ENCODE results near the gene SPATA31C1.
"Not testable (repeated sequence)": the region's sequence is repeated elsewhere in the genome, so short reads cannot be mapped to it uniquely, and the experiment has no call there.

SPATA31C1 gene

DNA sequence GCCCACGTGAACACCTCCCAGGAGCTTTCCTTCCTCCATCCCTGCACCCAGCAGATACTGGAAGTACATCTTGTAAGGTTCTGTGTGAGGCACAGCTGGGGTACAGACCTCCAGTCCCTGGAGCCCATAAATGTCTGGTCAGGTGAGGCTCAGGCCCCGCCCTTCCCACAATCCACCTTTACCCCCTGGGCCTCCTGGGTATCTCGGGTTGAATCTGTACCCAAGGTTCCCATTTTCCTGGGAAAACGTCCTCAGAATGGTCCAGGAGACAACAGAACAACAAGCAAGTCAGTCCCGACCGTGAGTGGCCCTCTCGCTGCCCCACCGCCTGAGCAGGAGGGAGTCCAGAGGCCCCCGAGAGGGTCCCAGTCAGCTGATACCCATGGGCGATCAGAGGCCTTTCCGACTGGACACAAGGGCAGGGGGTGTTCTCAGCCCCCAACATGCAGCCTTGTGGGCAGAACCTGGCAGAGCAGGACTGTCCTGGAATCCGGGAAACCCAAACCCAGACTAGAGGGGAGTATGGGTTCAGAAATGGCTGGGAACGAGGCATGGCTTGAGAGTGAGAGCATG lies 30.7 kb upstream of the SPATA31C1 start:
- no peak for DNase-seq (ENCODE audit: low spot score)

DNA sequence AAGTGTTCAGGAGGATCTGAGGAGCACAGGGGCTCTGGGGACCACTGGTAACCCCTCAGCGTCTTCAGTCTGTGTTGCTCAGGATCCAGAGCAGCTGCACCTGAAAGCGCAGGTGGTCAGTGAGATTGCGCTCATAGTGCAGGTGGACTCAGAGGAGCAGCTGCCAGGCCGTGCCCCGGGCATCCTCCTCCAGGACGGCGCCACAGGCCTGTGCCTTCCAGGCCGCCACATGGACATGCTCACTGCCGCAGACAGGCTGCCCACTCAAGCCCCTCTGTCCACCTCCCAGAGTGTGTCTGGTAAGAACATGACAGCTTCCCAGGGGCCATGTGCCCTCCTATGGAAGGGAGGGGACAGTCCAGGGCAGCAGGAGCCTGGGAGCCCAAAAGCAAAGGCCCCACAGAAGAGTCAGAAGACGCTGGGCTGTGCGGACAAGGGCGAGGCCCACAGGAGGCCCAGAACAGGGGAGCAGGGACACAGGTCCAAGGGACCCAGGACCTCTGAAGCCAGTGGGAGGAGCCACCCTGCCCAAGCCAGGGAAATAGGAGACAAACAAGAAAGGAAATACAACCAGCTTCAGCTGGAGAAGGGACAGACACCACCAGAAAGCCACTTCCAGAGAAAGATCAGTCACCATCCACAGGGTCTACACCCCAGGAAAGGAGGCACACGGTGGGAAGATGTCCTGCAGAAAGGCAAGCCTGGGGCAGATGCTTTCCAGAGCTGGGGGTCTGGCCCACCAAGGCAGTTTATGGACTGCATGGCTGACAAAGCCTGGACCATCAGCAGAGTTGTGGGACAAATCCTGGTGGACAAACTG lies 29.9 kb upstream of the SPATA31C1 start:
- DNase-seq (ENCODE audit: low spot score) = no peak

DNA sequence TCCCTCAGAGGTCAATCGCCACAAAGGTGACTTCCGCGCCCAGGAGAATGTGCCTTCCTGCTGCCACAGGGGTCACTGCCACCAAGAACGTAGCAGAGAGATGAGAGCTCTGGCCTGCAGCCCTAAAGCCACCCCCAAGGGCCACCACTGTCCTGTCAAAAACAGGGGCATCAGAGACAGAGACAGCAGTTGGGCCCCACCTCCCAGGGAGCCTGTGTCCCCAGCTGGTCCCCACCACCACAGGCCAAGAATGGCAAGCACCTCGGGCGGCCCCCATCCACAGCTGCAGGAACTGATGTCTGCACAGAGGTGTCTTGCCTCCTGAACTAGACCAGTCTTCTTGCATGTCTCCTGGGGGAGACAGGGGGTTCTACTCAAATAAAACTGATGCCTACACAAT lies 29.3 kb upstream of the SPATA31C1 start:
- DNase-seq (ENCODE audit: low spot score) = no peak

DNA sequence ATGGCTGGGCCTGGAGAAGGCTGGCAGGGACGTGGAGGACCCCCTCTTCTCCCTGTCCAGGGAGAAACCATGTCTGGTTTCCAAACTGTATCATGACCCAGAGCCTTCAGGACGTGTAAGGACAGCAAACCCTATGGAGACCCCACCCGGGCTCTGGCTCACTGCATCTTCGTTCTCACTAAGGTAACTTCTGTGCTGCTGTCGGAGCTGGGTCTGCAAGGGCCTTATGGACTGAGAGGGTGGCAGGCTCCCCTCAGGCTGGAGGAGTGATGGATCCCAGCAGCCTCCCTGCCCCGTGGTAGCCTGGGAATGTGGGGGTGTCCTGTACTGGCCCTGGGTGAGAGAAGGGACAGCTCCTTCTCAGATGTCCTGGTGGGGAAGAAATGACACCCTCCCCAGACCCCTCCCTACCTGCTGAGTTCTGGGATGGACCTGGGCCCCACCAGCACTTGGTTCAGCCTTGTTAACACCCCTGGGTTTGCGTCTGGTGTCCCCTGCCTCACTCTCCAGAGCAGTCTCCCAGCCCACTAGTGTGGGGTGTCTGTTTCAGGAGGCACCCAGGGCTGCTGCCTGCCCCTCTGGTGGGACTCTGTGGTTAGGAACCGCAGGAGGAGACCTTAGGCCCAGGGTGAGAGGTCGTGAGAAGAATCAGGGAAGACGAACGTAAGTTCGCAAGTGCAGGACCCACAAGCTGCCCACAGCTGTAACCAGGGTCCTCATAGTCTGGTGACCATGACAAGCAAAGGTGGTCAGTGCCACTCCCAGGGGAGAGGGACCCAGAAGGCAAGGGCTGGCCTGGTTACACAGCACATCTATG lies 28.5 kb upstream of the SPATA31C1 start:
- DNase-seq (ENCODE audit: low spot score) = no peak

DNA sequence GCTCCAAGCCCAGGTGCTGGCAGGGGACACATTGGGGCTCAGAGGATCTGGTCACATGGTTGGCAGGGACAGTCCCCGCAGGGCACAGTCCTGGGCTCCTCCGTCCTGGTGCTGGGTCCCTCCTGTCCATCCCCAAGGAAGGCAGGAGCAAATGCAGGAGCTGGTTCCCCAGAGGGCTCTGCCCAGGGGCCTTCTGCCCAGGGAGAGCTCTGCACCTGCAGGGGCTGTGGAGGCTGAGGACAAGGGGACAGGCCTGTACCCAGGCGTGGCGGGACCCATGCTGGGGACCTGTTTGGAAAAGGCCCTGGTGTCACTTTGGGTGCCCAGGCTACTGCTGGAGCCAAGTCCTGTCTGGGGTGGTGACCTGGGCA lies 27.9 kb upstream of the SPATA31C1 start:
- no peak for DNase-seq (ENCODE audit: low spot score)

DNA sequence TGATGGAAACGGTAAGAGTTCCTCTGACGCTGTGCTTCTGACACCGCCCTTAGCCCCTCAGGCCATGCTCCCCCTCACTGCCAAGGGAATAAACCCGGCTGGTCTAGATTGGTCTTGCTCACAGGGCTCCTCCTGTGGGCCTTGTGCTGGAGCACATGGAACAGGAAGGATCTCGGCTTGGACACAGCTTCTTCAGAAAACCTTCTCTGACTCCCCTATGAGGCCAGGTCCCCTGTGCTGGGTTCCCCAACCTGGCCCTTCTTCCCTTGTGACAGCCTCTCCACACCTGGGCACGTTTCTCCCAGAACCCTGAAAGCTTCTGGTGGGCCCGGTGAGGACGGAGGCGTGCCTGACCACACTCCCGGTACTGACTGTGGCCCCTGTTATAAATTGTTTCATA lies 26.9 kb upstream of the SPATA31C1 start:
- no peak for DNase-seq (ENCODE audit: low spot score)

DNA sequence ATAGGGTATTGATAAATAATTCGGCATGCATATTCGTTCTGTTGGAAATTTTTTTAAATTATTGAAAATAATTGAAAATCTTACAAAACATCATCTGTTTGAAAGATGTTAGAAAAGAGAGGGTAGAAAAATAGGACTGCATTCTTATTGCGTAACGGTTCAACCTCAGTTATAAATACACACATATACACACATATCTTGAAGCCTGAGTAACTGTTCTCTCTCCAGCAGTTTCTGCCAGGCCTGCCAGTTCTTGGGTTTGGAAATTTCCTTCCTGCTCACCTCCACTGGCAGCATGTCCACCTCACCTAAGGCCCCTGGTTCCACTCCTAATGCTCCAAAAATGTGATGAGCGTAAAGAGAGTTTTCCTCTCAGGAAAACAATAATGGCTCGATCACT lies 26.0 kb upstream of the SPATA31C1 start:
- no peak for DNase-seq (ENCODE audit: low spot score)

DNA sequence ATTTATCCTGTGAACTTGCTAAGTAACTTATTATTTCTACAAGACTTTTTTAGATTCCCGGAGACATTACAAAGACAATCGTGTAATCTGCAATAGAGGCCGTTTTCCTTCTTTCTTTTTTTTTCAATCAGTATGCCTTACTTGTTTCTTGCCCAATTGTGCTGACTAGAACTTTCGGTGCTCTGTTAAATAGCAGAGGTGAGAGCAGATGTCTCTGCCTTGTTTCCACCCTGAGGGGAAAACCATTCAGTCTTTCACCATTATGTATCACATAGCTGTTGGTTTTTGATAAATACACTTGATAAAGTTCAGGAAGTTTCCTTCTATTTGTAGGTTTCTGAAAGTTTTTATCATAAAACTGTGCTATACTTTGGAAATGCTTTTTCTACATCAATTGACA lies 24.8 kb upstream of the SPATA31C1 start:
- no peak for DNase-seq (ENCODE audit: low spot score)

DNA sequence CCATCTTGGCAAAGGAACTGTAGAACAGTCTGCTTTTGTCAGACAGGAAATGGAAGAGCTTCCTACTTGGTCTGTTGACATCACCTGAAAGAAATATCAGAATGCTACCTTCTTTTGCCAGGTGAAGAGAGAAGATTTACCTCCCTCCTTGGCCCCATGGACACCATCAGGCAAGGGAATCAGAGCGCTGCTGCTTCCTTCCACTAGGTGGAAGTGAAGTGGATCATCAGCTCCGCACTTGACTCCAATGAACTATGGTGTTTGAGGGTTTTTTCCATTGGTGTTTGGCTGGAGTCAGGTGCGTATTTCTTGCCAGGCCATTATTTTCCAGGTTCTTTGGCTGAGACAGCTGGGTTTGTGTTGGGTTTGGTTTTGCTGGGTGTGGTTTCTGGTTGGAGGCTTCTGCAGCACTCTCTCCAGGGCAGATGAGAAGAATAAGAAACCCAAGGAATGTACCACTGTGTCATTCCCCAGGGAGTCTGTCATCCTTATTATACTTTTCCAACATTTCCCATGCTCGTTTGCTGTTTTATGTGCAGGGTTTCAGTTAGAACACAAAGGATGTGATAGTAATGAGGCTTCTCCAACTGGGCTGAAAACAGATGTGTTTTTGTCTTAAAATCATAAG lies 22.6 kb upstream of the SPATA31C1 start:
- no peak for DNase-seq (ENCODE audit: low spot score)

DNA sequence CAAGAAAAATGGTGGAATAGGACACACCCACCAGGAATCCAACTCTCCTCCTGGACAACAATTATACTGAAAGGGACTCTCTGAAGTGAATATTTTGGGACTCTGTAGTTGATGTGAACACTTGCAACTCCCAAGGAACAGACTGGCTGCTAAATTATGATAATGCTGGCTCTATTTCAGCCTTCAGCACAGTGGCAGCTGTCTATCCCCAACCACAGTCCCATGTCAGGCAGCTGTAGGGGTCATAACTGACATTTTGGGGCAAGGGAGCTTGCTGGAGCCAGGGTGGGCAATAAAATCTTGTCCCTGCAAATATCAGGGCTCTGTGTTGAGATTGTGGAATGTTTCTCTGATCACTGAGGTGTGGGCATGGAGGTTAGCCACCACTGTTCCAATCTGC lies 20.9 kb upstream of the SPATA31C1 start:
- no peak for DNase-seq (ENCODE audit: low spot score)

DNA sequence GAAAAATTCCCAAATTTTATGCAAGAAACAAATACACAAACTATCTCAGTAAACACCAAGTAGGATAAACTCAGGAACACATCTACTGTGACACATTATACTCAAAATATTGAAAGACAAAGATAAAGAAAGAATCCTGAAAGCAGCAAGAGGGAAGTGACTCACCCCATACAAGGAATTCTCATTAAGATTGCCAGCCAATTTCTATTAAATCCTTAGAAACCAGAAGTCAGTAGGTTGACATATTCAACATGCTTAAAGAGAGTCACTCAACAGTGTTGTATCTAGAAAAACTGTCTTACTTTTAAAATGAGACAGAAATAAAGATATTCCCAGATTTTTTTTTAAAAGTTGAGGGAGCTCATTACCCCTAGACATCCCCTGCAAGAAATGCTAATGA lies 19.6 kb upstream of the SPATA31C1 start:
- no peak for DNase-seq (ENCODE audit: low spot score)

DNA sequence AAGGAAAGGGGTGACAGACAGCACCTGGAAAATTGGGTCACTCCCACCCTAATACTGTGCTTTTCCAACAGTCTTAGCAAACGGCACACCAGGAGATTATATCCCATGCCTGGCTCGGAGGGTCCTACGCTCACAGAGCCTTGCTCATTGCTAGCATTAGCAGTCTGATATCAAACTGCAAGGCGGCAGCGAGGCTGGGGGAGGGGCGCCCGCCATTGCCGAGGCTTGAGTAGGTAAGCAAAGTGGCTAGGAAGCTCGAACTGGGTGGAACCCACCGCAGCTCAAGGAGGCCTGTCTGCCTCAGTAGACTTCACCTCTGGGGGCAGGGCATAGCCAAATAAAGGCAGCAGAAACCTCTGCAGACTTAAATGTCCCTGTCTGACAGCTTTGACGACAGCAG lies 15.4 kb upstream of the SPATA31C1 start:
- DNase-seq (ENCODE audit: low spot score) = not testable (repeated sequence)

DNA sequence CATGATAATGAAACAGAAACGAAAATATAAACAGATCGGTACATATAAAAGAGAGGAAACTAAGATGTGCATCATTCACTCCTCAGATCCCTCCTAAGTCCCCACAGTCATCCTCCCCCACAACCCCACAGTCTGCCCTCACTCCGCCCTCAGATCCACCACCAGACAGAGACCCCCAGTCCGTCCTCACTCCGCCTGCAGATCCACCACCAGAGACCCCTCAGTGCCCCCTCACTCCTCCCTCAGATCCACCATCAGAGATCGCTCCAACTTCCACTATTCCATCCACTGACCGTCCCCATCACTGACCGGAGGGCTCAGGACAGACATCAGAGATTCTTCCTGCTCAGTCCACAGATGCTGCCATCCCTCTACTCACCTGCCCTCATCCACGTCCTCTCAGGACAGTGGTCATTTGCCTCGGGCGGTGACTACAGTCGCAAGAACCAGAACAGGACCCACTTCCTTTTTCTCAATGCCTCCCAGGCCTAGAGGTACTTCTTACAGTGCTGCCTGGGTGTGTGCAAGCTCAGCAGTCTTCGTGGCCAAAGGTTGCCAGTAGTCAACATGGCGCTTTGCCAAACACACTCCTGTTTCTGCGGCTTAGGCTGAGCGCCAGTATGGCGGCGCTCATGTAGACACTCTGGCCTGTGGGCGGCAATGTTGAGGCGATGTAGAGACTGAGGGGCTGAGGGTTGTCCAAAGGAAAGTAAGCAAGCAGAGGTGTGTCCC lies 8.3 kb upstream of the SPATA31C1 start:
- DNase-seq (ENCODE audit: low spot score) = no peak

DNA sequence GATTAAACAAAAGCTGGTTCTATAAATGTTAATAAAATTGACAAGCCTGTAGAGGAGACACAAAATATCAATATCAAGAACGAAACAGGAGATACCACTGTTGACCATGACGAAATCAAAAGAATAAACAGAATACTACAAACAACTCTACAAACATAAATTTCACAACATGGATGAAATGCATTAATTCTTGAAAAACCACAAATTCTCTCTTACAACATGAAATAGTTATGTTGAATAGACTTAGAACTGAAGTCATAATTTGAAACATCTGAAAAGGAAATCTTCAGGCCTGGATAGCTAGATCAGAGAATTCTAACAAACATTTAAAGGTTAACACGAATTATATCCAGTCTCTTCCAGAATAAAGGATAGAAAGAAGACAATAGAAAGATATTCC lies 6.9 kb upstream of the SPATA31C1 start:
- no peak for DNase-seq (ENCODE audit: low spot score)

DNA sequence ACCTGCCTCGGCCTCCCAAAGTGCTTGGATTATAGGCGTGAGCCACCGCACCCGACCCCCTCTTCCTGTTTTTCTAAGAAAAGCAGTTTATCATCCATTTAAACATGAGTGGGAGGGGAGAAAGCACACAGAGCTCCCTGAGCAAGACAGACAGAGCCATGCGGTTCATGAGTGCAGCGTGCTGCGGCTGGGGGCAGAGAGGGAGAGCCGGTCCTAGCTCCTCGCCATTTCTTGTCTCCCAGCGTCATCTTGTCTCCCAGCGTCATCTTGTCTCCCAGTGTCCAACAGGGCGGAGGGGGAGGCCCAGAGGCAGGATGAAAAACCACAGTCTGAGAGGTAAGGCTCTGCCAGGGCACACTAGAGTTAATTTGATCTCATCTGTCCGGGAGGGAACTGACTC lies 1.3 kb downstream of the SPATA31C1 start:
- DNase-seq (ENCODE audit: low spot score) = not testable (repeated sequence)

DNA sequence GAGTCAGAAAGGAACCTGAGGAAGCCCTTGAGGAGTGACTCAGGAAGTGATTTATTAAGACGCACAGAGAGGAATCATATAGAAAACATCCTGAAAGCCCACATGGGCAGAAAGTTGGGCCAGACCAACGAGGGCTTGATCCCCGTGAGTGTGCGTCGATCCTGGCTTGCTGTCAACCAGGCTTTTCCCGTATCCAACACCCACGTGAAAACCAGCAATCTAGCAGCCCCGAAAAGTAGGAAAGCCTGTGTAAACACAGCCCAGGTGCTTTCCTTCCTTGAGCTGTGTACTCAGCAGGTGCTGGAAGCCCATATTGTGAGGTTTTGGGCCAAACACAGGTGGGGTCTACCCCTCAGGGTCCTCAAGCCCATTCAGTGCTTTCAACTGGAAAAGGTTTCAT lies 3.8 kb downstream of the SPATA31C1 start:
- not testable (repeated sequence) for DNase-seq (ENCODE audit: low spot score)

DNA sequence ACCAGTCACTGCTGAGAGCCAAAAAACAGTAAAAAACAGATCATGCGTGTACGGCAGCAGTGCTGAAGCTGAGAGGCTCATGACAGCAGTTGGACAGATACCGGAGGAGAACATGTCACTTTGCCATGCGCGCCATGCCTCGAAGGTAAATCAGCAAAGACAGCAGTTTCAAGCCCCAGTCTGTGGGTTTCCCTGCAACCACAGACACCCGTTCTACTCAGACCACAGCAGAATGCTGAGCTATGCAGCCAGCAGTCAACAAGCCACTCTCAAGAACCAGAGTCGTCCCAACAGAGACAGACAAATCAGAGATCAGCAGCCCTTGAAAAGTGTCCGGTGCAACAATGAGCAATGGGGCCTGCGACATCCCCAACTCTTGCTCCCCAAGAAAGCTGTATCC lies 5.2 kb downstream of the SPATA31C1 start:
- DNase-seq (ENCODE audit: low spot score) = not testable (repeated sequence)

DNA sequence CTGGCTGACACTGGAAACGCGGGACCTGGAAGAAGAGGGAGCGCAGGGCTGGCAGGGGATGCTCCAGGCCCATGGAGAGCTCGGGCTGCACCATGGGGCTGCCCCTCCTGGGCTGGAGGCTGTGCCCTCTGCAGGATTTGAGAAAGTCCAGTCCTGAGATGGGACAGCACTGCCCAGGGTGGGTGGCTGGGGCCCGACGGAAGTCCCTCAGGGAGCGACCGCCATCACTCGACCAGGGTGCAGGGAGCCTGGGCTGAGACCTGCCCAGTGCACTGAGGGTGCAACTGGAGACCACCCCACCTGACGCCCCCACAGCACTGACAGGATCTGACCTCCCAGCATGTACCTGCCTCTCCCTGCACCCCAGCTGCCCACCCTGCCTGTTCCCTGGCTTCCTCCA lies 7.1 kb downstream of the SPATA31C1 start:
- not testable (repeated sequence) for DNase-seq (ENCODE audit: low spot score)

DNA sequence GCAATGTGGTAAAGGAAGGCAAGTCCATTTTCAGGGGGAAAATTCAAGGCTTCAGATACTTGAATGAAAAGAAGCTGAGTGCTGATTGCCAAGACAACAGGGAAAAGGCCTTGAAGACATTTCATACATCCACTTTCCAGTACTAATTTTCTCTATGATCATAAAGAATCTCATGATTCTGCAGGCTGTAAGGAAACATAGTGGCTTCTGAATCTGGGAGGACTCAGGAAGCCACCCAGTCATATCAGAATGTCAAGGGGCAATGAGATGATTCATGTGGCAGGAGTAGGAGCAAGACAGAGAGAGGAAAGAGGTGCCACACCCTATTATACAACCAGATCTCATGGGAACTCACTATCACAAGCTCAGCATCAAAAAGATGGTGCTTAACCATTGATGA lies 11.4 kb downstream of the SPATA31C1 start:
- not testable (repeated sequence) for DNase-seq (ENCODE audit: low spot score)

DNA sequence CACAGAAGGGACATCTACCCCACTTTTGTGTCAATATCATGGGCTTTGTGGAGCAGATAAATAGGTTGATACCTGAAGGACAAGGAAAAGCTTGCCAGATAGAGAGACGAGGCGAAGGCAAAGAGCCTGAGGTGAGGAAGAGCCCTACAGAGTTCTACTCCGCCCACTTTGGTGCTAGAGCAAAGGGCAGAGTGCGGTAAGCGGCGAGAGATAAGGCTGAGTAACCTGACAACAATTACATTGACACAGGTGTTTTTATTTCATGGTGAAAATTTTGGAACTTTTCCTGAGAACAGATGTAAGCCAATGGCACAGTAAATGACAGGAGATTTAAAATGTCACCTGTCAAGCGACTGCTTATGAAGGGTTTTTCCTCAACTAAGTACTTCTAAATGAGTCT lies 16.7 kb downstream of the SPATA31C1 start:
- not testable (repeated sequence) for DNase-seq (ENCODE audit: low spot score)

DNA sequence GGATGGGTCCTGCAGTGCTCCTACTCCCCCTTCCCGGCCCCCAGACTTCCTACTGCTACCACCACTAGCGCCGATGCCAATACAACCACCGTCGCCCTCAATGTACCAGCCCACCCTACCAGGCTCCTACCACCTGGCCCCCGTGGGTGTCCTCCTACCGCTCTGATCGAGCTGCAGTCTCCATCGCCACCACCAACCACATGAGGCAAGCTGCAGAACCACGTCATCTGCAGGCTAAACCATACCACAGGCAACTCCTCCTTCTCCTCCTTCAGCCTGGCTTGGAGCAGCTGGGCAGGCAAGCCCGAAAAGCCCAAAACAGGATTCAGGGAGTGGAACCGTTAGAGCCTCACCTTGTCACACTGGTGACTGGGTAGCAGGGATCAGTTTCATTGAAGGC lies 19.6 kb downstream of the SPATA31C1 start:
- DNase-seq (ENCODE audit: low spot score) = not testable (repeated sequence)

DNA sequence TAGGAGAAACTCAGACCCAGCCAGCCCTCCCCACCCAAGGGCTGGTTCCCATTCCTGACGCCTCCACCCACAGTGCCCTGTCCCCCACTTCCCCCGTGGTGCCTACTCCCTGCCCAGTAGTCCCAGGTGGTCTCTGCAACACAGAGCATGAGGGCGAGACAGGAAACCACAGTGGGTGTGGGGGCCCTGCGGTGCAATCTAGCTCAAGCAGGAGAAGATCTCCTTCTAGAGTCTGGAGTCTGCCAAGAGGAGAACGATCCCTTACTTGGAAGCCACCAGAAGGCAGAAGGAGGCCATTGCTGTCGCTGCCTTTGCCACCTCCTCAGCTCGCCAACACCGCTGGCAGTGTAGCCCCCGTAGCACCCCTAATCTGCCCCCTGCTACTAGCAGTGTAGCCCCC lies 20.2 kb downstream of the SPATA31C1 start:
- not testable (repeated sequence) for DNase-seq (ENCODE audit: low spot score)
